Effector CD8-positive, alpha-beta T cell (primary cell): ENCODE results near the gene RB1.
"Not testable (repeated sequence)": the region's sequence is repeated elsewhere in the genome, so short reads cannot be mapped to it uniquely, and the experiment has no call there.

Source experiments
- DNase-seq: peaks from one replicate; lab custom pipeline; 2025; lab: John Stamatoyannopoulos, UW

The RB1 gene

GRCh38 chr13:48297131-48297786, 6.3 kb upstream of the RB1 start:
- DNase-seq, result no peak

GRCh38 chr13:48299591-48299990, 4.0 kb upstream of the RB1 start:
- DNase-seq, result no peak

GRCh38 chr13:48302871-48303358, 636 bp upstream of the RB1 start:
- no peak for DNase-seq

- DNase-seq, result no peak
Measured at GRCh38 chr13:48304143-48304876, 759 bp downstream of the RB1 start.

GRCh38 chr13:48311223-48311622, 7.7 kb downstream of the RB1 start:
- no peak for DNase-seq

- DNase-seq, result no peak
Measured at GRCh38 chr13:48315969-48316650, 12.6 kb downstream of the RB1 start.

GRCh38 chr13:48316826-48317510, 13.4 kb downstream of the RB1 start:
- DNase-seq, result no peak

GRCh38 chr13:48317511-48318376, 14.2 kb downstream of the RB1 start:
- no peak for DNase-seq

- no peak for DNase-seq
Measured at GRCh38 chr13:48318377-48318811, 14.8 kb downstream of the RB1 start.

- DNase-seq, result no peak
Measured at GRCh38 chr13:48318821-48319511, 15.4 kb downstream of the RB1 start.

GRCh38 chr13:48319531-48320398, 16.2 kb downstream of the RB1 start:
- DNase-seq, result no peak

- no peak for DNase-seq
Measured at GRCh38 chr13:48320399-48320790, 16.8 kb downstream of the RB1 start.

GRCh38 chr13:48320891-48321510, 17.4 kb downstream of the RB1 start:
- no peak for DNase-seq

GRCh38 chr13:48322294-48322693, 18.7 kb downstream of the RB1 start:
- no peak for DNase-seq

- no peak for DNase-seq
Measured at GRCh38 chr13:48333976-48334375, 30.4 kb downstream of the RB1 start.

- no peak for DNase-seq
Measured at GRCh38 chr13:48334534-48335127, 31.1 kb downstream of the RB1 start.

- not testable (repeated sequence) for DNase-seq
Measured at GRCh38 chr13:48339198-48339597, 35.6 kb downstream of the RB1 start.

- no peak for DNase-seq
Measured at GRCh38 chr13:48344264-48344663, 40.7 kb downstream of the RB1 start.

GRCh38 chr13:48346583-48346982, 43.0 kb downstream of the RB1 start:
- no peak for DNase-seq
